NK-92 treated with Interleukin-12 subunit alpha and Interleukin-12 subunit beta, amount 100 ng/mL, for 24 hours (cell line): ENCODE measurements around the gene CORO2B.
"Not testable (repeated sequence)": the region's sequence is repeated elsewhere in the genome, so short reads cannot be mapped to it uniquely, and the experiment has no call there.

Source experiments
- DNase-seq: peaks from one replicate; lab custom pipeline; 2025; lab: John Stamatoyannopoulos, UW

The CORO2B gene

DNA sequence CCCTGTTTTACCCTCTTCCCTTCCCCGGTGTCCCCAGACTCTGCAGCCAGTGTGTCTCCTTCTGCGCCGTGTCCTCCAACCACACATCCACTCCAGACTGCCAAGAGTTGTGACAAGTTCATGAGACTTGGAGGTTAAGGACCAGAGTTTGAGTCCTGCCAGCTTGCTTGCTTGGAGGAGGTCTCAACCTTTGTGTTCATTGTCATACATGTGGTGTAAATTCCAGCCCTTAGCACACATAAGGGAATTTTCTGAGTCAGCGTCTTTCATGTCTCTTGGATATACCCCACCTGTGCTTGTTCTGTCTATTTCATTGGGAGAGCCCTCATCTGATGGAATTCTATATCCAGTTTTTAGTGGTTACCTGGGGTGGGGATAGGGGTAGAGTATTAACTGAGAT, 13.3 kb downstream of the CORO2B start:
- DNase-seq, result no peak

DNA sequence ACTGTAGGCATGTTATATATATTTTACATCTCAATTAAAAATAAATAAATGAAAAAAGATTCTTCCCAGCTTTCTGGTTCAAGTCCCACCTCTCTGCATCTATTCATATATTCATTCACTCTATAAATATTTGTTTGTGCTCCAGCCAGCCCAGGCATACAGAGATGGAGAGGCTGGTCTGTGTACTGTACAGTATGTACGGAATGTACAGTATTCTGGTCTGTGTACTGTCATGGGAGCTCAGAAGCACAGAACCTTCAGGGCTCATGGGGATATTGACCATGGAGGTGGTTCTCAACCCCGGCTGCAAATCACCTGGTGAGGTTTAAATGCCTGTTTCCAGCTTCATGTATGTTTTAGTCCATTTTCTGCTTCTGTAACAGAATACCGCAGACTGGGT, 13.8 kb downstream of the CORO2B start:
- no peak for DNase-seq

DNA sequence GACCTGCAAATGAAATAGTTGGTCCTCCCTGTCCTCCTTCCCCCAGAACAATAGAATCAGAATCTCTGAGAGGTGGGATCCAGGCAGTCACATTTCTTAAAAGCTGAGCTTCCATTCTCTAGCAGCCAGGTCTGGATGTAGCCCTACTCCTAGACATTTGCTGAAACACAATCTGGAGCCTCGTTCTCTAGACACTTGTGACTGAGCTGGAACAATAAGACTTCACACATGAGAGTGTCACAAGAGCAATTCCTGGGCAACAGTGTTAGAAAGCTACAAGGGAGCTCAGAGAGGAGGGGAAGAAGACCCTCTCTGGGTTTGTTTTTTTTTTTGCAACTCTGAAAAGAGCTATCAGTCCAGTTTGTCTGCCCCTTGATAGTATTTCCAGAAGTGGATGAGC, 14.5 kb downstream of the CORO2B start:
- no peak for DNase-seq

DNA sequence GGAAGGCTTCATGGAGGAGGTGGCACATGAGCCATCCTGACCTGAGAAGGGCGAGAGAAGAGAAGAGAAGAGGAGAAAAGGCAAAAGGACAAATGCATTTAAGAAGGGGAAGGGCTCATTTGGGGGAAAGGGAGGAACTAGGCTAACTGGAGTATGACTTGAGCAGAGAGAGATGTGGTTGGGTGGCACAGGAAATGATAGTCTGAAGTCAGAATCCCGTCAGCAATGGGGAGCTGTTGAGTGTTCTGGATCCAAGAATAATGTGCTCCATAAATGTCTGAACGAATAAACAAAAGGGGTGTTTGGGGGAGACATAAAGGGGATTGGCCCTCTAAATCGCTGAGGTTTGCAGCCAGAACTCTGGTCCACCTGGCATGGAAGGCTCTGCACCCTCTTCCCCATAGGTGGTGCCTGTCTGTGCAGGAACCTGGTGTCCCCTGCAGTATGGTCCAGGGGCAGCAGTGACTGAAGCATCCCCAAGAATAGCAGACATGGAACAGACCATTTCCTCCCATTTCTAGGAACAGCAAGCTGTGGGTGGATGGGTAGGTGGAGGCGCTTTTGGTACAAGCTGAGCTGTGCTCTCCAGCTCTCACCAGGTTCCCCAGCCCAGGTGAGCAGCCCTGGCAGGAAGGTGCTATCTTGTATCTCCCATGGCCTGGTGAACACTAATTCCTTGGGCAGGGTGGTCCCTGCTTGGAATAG, 15.2 kb downstream of the CORO2B start:
- DNase-seq, result no peak

DNA sequence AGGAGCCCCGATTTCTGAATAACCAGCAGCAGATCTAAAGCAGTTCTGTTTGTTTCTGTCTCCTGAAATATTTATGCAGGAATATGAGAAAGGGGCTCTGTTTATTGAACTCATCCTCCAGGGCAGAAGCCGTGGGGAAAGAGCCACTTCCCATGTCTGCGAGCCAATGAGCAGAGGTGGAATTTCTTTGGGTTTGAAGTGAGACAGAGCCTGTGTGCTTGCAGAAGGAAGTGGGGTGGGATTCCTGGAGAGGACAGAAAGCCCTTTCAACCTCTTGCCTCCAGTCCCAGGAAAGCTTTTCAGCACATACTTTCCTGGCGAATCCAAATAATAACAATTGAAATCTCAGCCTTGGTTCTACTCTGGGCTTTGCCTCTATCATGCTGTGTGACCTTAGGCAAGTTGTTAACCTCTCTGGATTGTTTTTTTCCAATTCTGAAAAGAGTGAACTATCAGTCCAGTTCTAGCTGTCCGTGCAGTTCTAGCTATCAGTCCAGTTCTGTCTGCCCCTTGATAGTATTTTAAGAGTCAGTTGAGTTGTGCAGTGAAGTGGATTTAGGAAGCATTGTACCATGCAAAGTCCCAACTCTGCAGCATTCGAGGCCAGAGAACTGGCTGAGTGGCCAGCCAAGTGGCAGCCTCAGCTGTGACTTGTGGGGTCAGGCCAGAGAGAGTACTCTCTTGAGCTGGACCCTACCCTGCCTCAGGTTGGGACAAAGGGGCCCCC, 15.9 kb downstream of the CORO2B start:
- DNase-seq, result no peak

DNA sequence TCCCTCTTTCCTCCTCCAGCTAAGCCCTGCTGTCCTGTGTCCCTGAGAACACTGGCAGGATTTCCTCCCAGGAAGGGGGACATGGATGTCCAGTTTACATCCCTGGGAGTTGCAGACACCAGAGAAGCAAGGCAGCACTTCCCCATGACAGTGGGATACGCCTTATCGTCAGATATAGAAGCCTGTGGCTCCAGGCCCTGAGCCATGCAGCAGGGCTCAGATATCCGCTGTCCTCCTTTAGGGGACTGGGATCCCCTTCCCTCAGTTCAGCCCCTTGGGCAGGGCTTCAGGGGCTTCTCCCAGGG, 16.4 kb downstream of the CORO2B start:
- DNase-seq, result no peak

DNA sequence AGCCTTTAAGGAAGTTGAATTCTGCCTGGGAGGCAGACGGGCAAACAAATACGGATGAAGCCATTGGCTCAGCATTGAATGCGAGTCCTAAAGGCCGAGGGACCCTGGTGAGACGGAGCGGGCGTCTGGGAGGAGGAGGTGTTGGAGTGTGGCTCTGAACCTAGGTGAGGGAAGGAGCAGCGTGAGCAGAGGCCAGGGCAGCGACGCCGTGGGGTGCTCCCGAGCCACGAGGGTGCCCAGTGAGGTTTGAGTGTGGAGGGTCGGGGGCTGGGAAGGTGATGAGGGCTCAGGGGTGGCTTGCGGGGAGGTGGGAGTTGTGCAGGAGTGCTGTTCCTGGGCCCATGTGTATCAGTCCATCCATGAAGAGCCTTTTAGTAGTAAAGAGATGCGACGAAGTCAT, 17.0 kb downstream of the CORO2B start:
- no peak for DNase-seq

DNA sequence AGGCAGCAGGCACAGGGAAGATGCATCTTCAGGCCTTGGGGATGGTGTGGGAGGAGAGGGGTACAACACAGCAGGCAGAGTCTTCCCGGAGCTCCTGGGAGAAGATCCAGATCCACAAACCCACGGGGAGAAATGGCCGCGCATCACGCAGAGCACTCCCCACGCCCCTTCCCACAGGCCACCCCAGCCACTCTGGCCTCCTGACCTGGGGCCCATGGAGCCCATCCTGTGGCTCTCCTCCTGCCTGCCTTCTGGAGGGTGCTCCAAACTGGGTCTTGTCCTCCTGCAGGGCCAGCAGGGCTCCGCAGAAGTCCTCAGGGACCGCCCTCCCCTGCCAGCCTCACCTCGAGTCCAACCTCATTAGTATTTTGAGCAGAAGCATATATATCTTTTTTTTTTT, 17.9 kb downstream of the CORO2B start:
- DNase-seq, result no peak

DNA sequence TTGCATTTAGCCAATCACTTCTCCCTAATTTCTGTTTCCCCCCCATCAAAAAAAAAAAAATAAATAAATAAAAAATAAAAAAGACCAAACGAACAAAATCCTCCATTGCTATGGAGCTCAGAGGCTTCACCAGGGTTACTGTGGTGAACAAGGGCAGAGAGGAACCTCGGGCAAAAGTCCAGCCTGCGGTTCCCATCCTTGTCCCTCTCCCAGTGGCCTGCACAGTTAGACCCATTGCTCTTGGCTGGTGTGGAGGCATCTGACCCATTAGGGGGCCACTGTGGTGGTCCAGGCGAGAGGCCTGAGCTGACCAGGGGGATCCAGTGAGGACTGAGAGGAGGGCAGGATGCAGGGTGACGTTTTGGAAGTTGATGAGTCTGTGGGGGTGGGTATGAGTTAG, 18.8 kb downstream of the CORO2B start:
- no peak for DNase-seq

DNA sequence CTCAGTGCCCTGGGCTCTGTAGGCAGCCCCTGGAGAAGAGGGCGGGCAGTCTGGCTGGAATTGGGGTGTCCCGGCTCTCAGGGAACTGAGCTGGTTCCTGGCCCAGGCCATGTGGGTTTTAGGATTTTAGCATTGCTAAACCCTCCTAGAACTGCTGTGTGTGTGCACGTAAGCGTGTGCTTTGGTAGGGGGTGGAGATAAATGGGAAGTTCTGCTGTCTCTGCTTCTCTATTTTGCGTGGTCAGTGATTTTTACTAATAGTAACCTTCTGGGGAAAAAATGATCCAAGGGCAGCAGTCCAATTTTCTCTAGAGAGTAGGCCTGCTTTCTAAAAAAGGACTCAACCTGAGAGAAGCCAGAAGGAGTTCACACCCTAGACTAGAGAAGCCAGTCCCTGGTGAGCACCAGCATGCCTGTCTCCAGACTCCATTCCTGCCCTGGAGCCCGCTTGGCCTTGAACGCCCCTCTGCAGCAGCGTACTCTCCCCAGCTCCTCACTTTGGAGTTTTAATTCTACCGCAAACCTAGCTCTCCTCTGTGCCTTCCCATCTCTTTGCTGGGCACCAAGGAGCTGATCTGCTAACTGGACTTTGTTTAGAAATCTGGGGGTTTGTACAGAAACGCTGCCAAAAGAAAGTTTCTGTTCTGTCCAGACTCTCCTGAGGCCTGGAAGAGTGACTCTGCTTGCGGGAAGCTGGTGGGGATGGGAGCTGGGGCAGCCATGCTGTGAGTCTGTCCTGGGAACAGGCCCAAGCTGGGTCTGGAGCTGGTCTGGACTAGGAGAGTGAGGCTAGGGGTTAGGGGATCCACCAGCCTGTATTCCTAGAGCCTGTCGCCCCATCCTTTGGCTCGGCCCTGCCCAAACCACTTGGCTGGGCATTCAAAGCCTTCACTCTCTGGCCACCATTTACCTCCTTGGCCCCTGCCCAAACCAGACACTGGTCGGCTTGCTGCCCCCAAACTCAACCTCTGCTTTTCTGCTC, 19.7 kb downstream of the CORO2B start:
- no peak for DNase-seq

DNA sequence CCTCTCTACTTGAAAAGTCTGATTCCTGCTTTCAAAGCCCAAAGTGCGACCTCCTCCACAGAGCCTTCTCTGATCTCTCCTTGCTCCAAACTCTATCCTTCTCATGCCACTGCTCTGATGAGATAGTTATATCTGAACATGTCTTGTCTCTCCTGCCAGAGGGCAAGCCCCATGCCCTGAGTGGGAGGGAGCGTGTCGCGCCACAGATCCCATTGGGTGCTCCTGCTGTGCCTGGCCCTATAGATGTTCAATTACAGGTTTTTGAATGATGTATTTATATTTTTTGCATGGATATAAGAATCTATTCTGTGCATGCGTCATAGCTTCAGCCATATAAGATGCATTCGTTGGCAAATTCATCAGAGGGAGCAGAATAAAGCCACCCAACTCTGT, 20.4 kb downstream of the CORO2B start:
- no peak for DNase-seq

DNA sequence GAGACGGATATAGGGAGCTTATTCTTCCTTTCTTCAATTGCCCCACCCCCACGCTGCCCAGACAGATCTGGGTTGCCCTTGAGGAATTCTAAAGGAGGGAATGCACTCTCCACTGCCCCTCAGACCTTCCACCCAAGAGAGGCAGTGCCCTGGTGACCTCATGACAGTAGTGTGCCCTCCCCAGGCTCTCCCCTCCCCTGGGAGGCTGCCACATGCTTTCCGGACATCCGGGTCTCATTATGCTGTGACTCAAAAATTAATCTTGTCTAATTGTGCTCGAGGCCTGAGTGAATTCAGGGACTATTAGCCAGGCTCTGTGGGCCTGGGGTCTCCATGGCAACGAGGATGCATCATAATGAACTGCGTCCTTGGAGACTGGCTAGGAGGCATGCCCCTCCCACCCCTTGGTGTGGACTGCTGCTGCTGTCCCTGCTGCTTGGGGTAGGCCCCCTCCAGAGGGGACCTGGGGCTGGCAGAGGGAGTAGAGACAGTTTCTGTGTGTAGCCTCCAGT, 20.8 kb downstream of the CORO2B start:
- DNase-seq, result no peak

DNA sequence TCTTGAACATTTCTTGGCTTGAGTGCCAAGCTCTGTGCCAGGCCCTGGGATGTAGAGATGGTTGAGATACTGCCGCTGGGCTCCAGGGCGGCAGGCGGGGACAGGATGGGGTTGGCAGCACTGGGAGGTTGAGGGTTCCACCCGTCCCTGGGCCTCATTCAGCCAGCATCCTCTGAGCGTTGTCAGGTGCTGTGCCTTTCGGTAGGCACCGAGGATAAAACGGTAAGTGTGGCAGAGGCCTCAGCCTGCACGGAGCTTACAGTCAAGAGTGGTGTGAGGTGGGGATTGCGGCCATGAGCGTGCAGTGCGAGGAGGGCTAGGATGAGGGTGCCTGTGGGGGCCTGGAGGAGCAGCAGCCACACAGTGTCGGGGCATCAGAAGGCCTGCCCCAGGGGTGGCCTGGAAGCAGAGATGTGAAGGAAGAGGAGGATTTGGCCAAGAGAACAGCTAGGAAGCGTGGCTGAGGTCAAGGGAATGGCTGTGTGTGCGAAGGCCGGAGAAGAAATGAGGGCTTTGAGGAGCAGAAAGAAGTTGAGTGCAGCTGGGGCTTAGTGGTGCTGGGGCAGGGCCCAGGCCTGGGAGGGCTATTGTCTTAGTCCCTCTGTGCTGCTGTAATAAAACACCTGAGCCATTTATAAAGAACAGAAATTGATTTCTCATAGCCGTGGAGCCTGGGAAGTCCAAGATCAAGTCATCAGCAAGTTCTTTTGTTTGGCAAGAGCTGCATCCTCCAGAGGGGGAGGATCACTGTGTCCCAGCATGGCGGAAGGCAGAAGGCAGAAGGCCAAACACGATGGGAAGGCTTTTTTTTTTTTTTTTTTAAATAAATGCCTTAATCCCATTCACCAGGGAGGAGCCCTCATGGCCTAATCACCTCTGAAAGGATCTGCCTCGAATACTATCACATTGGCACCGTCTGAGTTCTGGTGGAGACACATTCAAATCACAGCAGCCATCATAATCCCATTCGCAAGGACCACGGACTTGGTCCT, 22.7 kb downstream of the CORO2B start:
- no peak for DNase-seq

DNA sequence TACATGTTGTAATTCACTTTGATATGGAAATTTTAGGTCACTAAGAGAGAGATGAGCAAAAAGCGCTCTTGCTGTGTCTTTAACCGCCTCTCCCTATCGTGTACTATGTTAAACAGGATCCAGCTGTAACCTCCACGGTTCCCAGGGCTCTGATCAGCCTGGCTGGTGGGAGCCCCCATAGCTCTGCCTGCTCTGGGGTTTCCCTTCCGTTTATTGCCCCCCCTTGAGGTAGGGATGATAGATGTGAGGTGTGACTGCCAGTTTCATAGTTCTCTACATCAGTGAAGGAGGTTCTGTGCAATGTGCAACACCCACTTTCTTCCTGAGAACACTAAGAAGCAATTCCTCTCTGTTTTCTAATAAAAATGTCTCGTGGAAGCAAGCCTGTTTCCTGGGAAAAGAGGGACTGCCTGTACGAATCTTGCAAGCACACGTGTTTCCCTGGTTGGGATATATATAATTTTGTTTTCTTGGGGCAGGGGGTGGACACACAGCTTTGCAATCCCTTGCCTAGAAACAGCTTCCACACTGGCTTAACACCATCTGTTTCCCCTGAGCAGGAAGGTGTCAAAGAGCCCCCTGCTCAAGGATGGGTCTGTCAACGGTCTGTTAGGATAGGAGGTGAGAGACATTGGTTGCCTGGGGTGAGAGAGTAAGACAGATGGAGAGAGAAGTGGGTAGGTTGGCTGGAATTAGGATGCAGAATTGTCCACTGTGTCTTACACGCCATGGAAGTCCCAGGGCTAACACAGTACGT, 23.8 kb downstream of the CORO2B start:
- DNase-seq, result no peak

DNA sequence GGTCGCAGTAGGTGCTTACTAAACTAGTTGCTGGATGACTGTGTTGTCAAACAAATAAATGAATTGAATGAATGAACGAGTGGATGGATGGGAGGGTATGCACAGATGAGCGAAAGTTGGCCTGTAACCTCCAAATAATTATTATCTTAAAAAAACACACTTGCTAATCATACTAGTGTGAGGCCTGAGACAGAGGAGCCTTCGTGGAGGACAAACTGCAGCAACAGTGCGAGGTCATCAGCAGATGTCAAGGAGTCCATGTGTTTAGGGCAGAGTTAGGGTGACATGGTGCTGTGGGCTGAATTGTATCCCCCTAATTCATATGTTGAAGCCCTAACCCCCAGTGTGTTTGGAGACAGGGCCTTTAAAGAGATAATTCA, 24.4 kb downstream of the CORO2B start:
- no peak for DNase-seq

DNA sequence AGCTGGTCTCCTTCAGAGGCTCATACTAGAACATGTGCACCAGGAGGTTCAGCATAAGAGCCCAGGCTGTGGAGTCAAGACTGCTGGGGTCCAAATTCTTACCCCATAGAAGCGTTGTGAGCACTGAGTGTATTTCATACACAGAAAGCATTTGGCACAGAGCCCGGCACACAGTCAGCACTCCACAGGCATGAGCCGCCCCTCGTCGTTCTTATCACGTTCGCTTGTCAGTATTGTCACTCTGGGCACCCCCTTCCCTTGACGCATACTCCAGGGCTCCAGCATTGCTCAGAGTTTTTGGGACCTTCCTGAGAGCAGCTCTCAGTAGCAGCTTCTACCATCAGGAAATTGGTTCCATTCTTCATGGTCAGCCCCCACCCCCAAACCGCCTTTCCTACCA, 25.2 kb downstream of the CORO2B start:
- no peak for DNase-seq

DNA sequence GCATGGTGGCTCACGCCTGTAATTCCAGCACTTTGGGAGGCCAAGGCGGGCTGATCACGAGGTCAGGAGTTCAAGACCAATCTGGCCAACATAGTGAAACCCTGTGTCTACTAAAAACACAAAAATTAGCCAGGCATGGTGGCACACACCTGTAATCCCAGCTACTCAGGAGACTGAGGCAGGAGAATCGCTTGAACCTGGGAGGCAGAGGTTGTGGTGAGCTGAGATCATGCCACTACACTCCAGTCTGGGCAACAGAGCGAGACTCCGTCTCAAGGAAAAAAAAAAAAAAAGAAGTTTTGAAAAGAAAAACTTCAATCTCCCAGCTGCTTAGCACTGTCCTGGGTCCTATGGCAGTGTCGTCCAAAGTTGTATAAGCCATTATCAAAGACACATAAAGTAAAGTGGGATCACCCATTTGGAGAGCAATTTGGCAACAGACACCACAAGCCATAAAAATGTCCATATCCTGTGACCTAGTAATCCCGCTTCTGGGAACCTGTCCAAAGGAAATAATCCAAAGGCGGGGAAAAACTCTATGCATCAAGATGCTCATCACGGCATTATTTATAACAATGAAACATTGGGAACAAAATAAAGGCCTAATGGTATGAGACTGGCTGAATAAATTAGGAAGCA, 26.2 kb downstream of the CORO2B start:
- DNase-seq, result not testable (repeated sequence)

DNA sequence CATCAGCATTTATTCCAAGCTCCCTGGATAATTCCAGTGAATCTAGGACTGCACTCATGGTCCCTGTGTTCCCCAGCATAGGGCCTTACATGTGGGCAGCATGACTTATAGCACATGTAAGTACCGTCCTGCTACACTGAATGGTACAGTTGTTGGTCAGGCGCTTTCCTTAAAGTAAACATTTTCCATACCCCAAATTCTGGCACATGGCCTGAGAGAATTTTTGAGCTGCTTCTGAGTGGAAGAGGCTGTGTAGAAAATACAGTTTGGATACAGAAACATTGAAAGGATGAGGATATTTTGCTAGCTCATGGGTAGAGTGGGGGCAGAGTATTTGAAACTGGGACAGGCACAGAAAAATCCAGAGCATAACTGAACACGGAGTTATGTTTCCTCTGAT, 27.6 kb downstream of the CORO2B start:
- DNase-seq, result no peak

DNA sequence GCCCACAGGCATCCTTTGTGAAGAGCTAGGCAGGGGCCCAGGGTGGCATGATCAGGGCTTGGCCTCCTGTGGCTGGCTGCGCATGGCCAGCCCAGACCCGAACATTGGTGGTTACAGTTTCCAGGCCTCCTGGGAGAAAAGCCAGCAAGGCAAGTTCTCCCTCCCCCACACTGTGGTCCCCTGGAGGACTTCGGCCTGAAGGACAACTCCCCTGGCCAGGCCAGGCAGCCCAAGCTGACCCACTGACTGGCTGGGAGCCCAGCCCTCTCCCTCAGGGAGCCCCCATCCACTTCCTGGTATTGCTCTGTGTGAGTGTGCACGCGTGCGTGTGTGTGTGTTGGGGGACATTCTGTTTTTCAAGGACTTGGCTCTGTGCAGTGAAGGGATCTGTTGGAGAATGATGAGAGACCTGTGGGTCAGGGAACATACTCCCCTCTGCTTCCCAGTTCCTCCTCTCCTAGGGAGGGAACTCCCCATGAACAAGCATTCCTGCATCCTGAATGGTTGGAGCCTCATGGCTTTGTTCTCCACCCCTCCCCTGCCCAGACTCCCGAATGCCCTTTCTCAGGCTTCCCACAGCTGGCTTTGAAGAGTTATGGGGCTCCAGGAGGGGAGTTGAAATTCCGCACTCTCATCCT, 29.5 kb downstream of the CORO2B start:
- no peak for DNase-seq

DNA sequence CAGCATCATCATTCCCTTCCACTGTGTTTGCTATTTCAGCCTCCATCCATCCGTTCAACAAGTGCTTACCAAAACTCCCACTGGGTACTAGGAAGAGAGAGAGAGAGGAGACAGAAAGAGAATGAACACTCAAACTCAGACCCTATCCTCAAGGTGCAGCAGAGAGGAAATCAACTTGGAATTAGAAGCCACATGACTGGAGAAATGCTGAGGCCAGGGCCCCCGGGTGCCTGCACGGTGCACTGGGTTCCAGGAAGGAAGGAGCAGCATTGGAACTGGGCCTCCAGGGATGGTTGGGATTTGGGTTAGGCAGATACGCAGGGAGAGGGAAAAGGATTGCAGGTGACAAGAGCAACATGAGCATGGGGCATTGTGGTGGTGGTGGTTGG, 30.0 kb downstream of the CORO2B start:
- no peak for DNase-seq
